GM12878 (cell line): ENCODE measurements around the gene FAR2. TPM values are rescaled to one million over a fixed set of nuclear protein-coding genes. Genes with fewer than 3 reads are reported as not detected.
A peak's percentile ranks its signal among the peaks of the same experiment; 100 is the strongest.

Source experiments
- BACH1 ChIP-seq: fragments of 450-650 bp; IDR thresholded peaks from 2 replicates; pipeline ENCODE4 v1.6.1; 2017; ENCODE audit warnings: mild to moderate bottlenecking, borderline replicate concordance
- BCL11A ChIP-seq: IDR thresholded peaks from 2 replicates; pipeline ENCODE4 v1.6.1; 2011; ENCODE audit warnings: low read depth, low read length
- BMI1 ChIP-seq: fragments of 450-650 bp; IDR thresholded peaks from 2 replicates; pipeline ENCODE4 v1.6.1; 2016; ENCODE audit warnings: mild to moderate bottlenecking, moderate library complexity, borderline replicate concordance
- CEBPB ChIP-seq, 2 experiments: fragments of 150-350 bp in 1 of 2; IDR thresholded peaks; 2 replicates each; pipeline ENCODE4 v1.6.1; 2012 to 2014; ENCODE audit warnings: low read depth in 2 of 2, low read length in 2 of 2, borderline replicate concordance in 1 of 2, inconsistent platforms in 1 of 2
- CHD1 ChIP-seq: IDR thresholded peaks from 2 replicates; pipeline ENCODE4 v1.6.1; 2012; ENCODE audit warnings: low read depth, low read length, improper control_type of control experiment
- CREM ChIP-seq: IDR thresholded peaks from 2 replicates; pipeline ENCODE4 v1.6.1; 2014; ENCODE audit warnings: antibody characterized with exemption, low read depth
- ESRRA ChIP-seq: IDR thresholded peaks from 2 replicates; pipeline ENCODE4 v1.6.1; 2012; ENCODE audit warnings: mild to moderate bottlenecking, low read length, improper control_type of control experiment
- HCFC1 ChIP-seq: fragments of 150-350 bp; IDR thresholded peaks from 2 replicates; pipeline ENCODE4 v1.6.1; 2014; ENCODE audit warnings: low read length
- MYB ChIP-seq: fragments of 150-350 bp; IDR thresholded peaks from 2 replicates; pipeline ENCODE4 v1.6.1; 2014; ENCODE audit warnings: mild to moderate bottlenecking, low read depth, low read length, borderline replicate concordance
- NBN ChIP-seq: fragments of 450-650 bp; IDR thresholded peaks from 2 replicates; pipeline ENCODE4 v1.6.1; 2016
- NFIC ChIP-seq: IDR thresholded peaks from 2 replicates; pipeline ENCODE4 v1.6.1; 2012; ENCODE audit warnings: low read depth, mild to moderate bottlenecking, inconsistent platforms, low read length, moderate library complexity
- PKNOX1 ChIP-seq: fragments of 450-650 bp; IDR thresholded peaks from 2 replicates; pipeline ENCODE4 v1.6.1; 2016; ENCODE audit warnings: mild to moderate bottlenecking
- POU2F2 ChIP-seq: IDR thresholded peaks from 3 replicates; pipeline ENCODE4 v1.6.1; 2011; ENCODE audit warnings: low read depth, mild to moderate bottlenecking, low read length, borderline replicate concordance
- SMAD5 ChIP-seq: IDR thresholded peaks from 2 replicates; pipeline ENCODE4 v1.6.1; 2016; ENCODE audit warnings: antibody characterized with exemption, low read depth
- TCF3 ChIP-seq: IDR thresholded peaks from 2 replicates; pipeline ENCODE4 v1.6.1; 2012; ENCODE audit warnings: low read depth, mild to moderate bottlenecking, low read length, borderline replicate concordance; ENCODE audit not compliant: insufficient read depth
- ZBTB40 ChIP-seq: fragments of 450-650 bp; IDR thresholded peaks from 2 replicates; pipeline ENCODE4 v1.6.1; 2016; ENCODE audit warnings: mild to moderate bottlenecking, moderate library complexity, borderline replicate concordance
- polyA plus RNA-seq, 11 experiments: library from polyadenylated mRNA; depleted of rRNA in 4 of 11; unstranded in 6 of 11; stranded (reverse) in 5 of 11; fragments of >200 nt; fragmentation: Nextera tagmentation in 4 of 11; fragmentation: Illumina TruSeq in 1 of 11; extraction: Ambion mirVana in 4 of 11; extraction: Trizol in 1 of 11; gene quantifications; 1 replicate in 1 of 11; 2 replicates in 10 of 11; pipeline versions ENCODE4 v1.2.1 to v1.2.3, GENCODE V29; 2011 to 2016; ENCODE audit warnings: inconsistent platforms in 2 of 11, missing spikeins in 2 of 11, low read depth in 1 of 11
- total RNA-seq, 4 experiments: library from RNA; depleted of rRNA in 3 of 4; stranded (reverse); fragments of >200 nt in 3 of 4; fragmentation: Illumina TruSeq in 1 of 4; extraction: Trizol in 1 of 4; gene quantifications; 2 replicates each; pipeline versions ENCODE4 v1.2.1 to v1.2.3, GENCODE V29; 2013 to 2021
- TF ChIP-seq, protein P1 (sequence below): fragments of 450-650 bp; IDR thresholded peaks from 2 replicates; pipeline ENCODE4 v1.6.1; 2017; ENCODE audit warnings: mild to moderate bottlenecking, low read depth, inconsistent platforms; ENCODE audit not compliant: poor library complexity, severe bottlenecking
- TF ChIP-seq, protein P2 (sequence below): fragments of 150-350 bp; IDR thresholded peaks from 2 replicates; pipeline ENCODE4 v1.6.1; 2014; ENCODE audit warnings: mild to moderate bottlenecking, low read depth, low read length
- TF ChIP-seq, protein P3 (sequence below): IDR thresholded peaks from 2 replicates; pipeline ENCODE4 v1.6.1; 2011; ENCODE audit warnings: low read depth, mild to moderate bottlenecking, low read length, moderate library complexity, borderline replicate concordance; ENCODE audit errors: extremely low read depth

The FAR2 gene
- total and polyA plus RNA-seq, 10 of the 15 experiments (the other 5 are each of a cell fraction or from before 2014, with no cell fraction given): 0.50 to 1.1 (median 0.65) TPM

- TF ChIP-seq BACH1: peak; percentile 91; the same call in 1 of the 2 replicates
- 0 out of 2 replicates have a peak, but pooled peaks have one; percentile 61 for TF ChIP-seq NBN
- TF ChIP-seq SMAD5: no peak
- TF ChIP-seq PKNOX1: 0 out of 2 replicates have a peak, but pooled peaks have one; percentile 5
- TF ChIP-seq POU2F2: 0 out of 3 replicates have a peak, but pooled peaks have one; percentile 3
- TF ChIP-seq HCFC1: no peak
- TF ChIP-seq BMI1: peak; percentile 87
- TF ChIP-seq CREM: peak; percentile 36; the same call in 1 of the 2 replicates
- peak; percentile 79 for TF ChIP-seq BCL11A
- peak; percentile 63 for TF ChIP-seq NFIC
- TF ChIP-seq, protein P1, sequence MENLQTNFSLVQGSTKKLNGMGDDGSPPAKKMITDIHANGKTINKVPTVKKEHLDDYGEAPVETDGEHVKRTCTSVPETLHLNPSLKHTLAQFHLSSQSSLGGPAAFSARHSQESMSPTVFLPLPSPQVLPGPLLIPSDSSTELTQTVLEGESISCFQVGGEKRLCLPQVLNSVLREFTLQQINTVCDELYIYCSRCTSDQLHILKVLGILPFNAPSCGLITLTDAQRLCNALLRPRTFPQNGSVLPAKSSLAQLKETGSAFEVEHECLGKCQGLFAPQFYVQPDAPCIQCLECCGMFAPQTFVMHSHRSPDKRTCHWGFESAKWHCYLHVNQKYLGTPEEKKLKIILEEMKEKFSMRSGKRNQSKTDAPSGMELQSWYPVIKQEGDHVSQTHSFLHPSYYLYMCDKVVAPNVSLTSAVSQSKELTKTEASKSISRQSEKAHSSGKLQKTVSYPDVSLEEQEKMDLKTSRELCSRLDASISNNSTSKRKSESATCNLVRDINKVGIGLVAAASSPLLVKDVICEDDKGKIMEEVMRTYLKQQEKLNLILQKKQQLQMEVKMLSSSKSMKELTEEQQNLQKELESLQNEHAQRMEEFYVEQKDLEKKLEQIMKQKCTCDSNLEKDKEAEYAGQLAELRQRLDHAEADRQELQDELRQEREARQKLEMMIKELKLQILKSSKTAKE: peak; percentile 67
- TF ChIP-seq CHD1: no peak
- TF ChIP-seq ESRRA: no peak
- TF ChIP-seq TCF3: no peak
- no peak for TF ChIP-seq CEBPB (IDR thresholded peaks at IDR 0.05; ENCODE audit: borderline replicate concordance in 1 of 2, low read depth in 2 of 2, low read length in 2 of 2)
- TF ChIP-seq MYB: no peak
- TF ChIP-seq, protein P2, sequence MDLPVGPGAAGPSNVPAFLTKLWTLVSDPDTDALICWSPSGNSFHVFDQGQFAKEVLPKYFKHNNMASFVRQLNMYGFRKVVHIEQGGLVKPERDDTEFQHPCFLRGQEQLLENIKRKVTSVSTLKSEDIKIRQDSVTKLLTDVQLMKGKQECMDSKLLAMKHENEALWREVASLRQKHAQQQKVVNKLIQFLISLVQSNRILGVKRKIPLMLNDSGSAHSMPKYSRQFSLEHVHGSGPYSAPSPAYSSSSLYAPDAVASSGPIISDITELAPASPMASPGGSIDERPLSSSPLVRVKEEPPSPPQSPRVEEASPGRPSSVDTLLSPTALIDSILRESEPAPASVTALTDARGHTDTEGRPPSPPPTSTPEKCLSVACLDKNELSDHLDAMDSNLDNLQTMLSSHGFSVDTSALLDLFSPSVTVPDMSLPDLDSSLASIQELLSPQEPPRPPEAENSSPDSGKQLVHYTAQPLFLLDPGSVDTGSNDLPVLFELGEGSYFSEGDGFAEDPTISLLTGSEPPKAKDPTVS: no peak
- peak; percentile 25; the same call in 1 of the 2 replicates for TF ChIP-seq ZBTB40
- TF ChIP-seq, protein P3, sequence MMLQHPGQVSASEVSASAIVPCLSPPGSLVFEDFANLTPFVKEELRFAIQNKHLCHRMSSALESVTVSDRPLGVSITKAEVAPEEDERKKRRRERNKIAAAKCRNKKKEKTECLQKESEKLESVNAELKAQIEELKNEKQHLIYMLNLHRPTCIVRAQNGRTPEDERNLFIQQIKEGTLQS: no peak; the same call in 1 of the 2 replicates
These were observed 15.7 kb downstream of the FAR2 start (continued) for GRCh38 chr12:29164477-29165393.
